Natural killer cell (primary cell): Measurements from ENCODE around the gene SERHL2. TPM values are rescaled to one million over a fixed set of nuclear protein-coding genes. Genes with fewer than 3 reads are reported as not detected.
"Not testable (repeated sequence)": the region's sequence is repeated elsewhere in the genome, so short reads cannot be mapped to it uniquely, and the experiment has no call there.

Experiments used
- ATAC-seq, 3 donors: fragments of 150-1000 bp in 2 of 3; fragments of 200-7000 bp in 1 of 3; cut with Tn5 transposase; 1 replicate in 1 of 3; 2 replicates in 2 of 3; pipeline ENCODE4 v1.10.0; 2021; ENCODE audit warnings: mild to moderate bottlenecking in 2 of 3, moderate library complexity in 2 of 3
- DNase-seq, 2 donors: peaks; one replicate each; pipeline versions ENCODE4 v3.0.0 to v3.0.0-alpha.2; 2013 to 2021; ENCODE audit warnings: mixed read lengths in 1 of 2
- H3K27ac ChIP-seq: one replicate; pipeline ENCODE4 v1.5.1; 2013; ENCODE audit warnings: mild to moderate bottlenecking, low read length
- H3K27me3 ChIP-seq: one replicate; pipeline ENCODE4 v1.6.1; 2013; ENCODE audit warnings: low read length; ENCODE audit not compliant: control insufficient read depth, insufficient read depth
- H3K36me3 ChIP-seq: one replicate; pipeline ENCODE4 v1.6.1; 2013; ENCODE audit warnings: low read length; ENCODE audit not compliant: control insufficient read depth, insufficient read depth
- H3K4me1 ChIP-seq: one replicate; pipeline ENCODE4 v1.6.1; 2013; ENCODE audit warnings: low read length; ENCODE audit not compliant: control insufficient read depth, insufficient read depth
- H3K4me3 ChIP-seq: one replicate; pipeline ENCODE4 v1.5.1; 2013; ENCODE audit warnings: low read length
- H3K9me3 ChIP-seq: one replicate; pipeline ENCODE4 v1.6.1; 2013; ENCODE audit warnings: low read length; ENCODE audit not compliant: control insufficient read depth, insufficient read depth
- H3K27ac Mint-ChIP-seq, 2 donors: one replicate each; pipeline ENCODE4 v1.8.0; 2022; ENCODE audit warnings: mild to moderate bottlenecking in 2 of 2, mixed read lengths in 2 of 2, moderate library complexity in 1 of 2
- H3K27me3 Mint-ChIP-seq, 2 donors: one replicate each; pipeline ENCODE4 v1.8.0; 2022; ENCODE audit warnings: low read depth in 2 of 2, mixed read lengths in 2 of 2
- H3K36me3 Mint-ChIP-seq: one replicate; pipeline ENCODE4 v1.8.0; 2022; ENCODE audit warnings: mixed read lengths
- H3K4me1 Mint-ChIP-seq, 2 donors: one replicate each; pipeline ENCODE4 v1.8.0; 2022; ENCODE audit warnings: mixed read lengths in 2 of 2
- H3K4me3 Mint-ChIP-seq: one replicate; pipeline ENCODE4 v1.8.0; 2022; ENCODE audit warnings: mild to moderate bottlenecking, moderate library complexity, mixed read lengths
- H3K9me3 Mint-ChIP-seq, 2 donors: one replicate each; pipeline ENCODE4 v1.8.0; 2022; ENCODE audit warnings: mixed read lengths in 2 of 2
- WGBS: methylation state at CpG from one replicate; pipeline ENCODE4 v1.1.7; 2013; ENCODE audit warnings: missing lambda C conversion rate; ENCODE audit not compliant: insufficient coverage; 5-methylcytosine and 5-hydroxymethylcytosine counted together
- intact Hi-C: fragments of 100-400 bp; cut with micrococcal nuclease; formaldehyde crosslinking; loops from one replicate; pipeline ENCODE4 v1.14.2; 2022
- total RNA-seq, 4 donors: library from RNA; stranded (reverse); fragments of 120-200 nt in 1 of 4; gene quantifications; one replicate each; pipeline versions ENCODE4 v1.2.3 to v1.2.4, GENCODE V29; 2013 to 2022
- TF ChIP-seq, protein P1 (sequence below): fragments of 200-600 bp; IDR thresholded peaks from one replicate; pipeline ENCODE4 v1.8.0; 2022; ENCODE audit warnings: antibody characterized with exemption

The SERHL2 gene
- total RNA-seq, 3 donors from 2014 or later (not counting 1 experiment from before 2014, with no cell fraction given), result 0.23 to 0.48 TPM; not detected in 1

DNA sequence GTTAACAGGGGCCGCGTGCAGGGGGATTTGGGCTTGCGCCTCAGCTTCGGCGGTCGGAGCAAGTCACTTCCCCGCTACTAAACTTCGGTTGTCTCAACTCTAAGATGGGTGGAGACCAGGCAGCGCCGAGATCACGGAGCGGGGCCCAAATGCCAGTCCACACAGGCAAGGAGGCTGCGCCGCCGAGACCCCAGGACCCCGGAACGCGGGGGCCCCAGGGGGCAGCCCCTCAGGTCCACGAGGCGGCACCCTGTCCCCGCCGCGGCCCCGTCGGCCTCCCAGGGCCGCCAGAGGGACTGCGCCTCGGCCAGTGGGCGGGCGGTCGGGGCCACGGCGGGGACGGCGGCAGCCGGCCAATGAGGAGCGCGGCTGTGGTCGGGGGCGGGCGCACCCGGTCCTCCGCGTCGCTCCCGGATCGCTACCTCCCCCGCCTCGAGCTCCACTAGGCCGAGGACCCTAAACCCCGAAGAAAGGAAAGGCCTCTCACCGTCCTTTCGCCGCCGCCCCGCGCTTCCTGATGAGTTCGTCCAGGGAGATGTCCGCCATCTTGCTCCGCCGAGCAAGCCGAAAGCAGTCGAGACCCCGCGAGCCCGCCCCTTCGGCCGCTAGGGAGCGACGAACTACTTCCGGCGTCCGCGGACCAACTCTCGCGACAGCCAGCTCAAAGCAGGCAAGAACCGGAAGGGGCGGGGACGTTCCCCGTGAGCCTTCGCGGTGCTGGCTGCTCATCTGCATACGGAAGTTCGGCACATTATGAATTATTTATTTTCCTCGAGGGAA is 60.7 kb downstream of the SERHL2 start, which contains the start of gene POLDIP3:
Gene POLDIP3 (minus strand): TSS at position 572 of the 780 bp plus-strand sequence. CDS start 26 bp downstream, at position 546.
- DNase-seq, result peak; percentile 99 to 100
- Histone ChIP-seq H3K27ac (peak within 1 kb of the TSS; percentile 84), H3K36me3 (peaks cover 7% of the 10 kb centered on the region), H3K9me3 (no peaks in the 10 kb centered on the region), H3K4me3 (peak within 1 kb of the TSS; percentile 70), H3K27me3 (no peaks in the 10 kb centered on the region), H3K4me1 (peaks cover 44% of the 10 kb centered on the region)
- Mint-ChIP-seq H3K4me1 (peaks cover 34 to 52% of the 10 kb centered on the region in 2 donors), H3K27me3 (no peaks in the 10 kb centered on the region), H3K27ac (peak within 1 kb of the TSS; percentile 100), H3K4me3 (peak within 1 kb of the TSS; percentile 97), H3K9me3 (no peaks in the 10 kb centered on the region), H3K36me3 (no peaks in the 10 kb centered on the region)
- intact Hi-C loops, result loop anchor here (1.0 to 5.0 kb wide), 3 partner anchors 34 to 573 kb away; partner anchors contain the start of genes CYB5R3, PACSIN2 and TTLL12
- WGBS, result under 1% methylated on average over 84 of the region's 85 CpGs
- ATAC-seq, result peak; percentile 70 to 90 (median 74)
- TF ChIP-seq, protein P1, sequence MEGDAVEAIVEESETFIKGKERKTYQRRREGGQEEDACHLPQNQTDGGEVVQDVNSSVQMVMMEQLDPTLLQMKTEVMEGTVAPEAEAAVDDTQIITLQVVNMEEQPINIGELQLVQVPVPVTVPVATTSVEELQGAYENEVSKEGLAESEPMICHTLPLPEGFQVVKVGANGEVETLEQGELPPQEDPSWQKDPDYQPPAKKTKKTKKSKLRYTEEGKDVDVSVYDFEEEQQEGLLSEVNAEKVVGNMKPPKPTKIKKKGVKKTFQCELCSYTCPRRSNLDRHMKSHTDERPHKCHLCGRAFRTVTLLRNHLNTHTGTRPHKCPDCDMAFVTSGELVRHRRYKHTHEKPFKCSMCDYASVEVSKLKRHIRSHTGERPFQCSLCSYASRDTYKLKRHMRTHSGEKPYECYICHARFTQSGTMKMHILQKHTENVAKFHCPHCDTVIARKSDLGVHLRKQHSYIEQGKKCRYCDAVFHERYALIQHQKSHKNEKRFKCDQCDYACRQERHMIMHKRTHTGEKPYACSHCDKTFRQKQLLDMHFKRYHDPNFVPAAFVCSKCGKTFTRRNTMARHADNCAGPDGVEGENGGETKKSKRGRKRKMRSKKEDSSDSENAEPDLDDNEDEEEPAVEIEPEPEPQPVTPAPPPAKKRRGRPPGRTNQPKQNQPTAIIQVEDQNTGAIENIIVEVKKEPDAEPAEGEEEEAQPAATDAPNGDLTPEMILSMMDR, result no peak

DNA sequence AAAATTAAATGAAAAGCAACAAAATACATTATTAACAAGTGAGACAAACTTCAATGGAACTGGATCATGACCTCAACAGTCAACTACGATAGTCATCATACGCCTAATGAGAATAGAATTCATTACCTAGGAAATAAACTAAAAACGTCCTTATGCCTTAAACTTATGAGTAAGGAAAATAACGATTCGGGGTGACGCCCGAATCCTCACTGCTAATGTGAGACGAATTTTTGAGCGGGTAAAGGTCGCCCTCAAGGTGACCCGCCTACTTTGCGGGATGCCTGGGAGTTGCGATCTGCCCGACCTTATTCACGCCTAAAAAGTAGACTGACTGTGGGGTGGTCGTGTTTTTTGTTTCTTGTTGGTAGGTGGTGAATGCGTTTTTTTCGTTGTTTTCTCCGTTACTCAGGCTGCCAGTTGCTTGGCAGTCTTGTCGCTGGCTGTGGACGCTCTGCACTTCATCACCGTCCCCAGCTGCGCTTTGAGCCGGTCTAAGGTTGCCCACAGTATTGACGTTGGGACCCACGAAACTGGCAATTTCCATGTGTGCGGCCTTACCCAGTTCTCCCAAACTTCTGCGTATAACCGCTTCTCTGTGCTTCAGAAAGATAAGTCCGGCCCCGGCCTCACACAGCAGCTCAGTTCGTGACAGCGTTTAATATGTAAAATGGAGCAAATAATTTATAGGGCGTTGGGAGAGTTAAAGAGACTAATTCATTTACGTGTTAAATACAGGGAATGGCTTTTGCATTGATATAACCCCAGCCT is 61.5 kb downstream of the SERHL2 start:
- H3K27ac ChIP-seq, result peak overlapping the region; percentile 84
- Mint-ChIP-seq H3K27me3 (no peaks in the 10 kb centered on the region), H3K36me3 (no peaks in the 10 kb centered on the region), H3K4me1 (peaks cover 34 to 45% of the 10 kb centered on the region in 2 donors), H3K9me3 (no peaks in the 10 kb centered on the region), H3K4me3 (peak overlapping the region; percentile 97), H3K27ac (peak overlapping the region; percentile 100)
- DNase-seq, result peak; percentile 80 to 94
- peak; percentile 66 to 84 (median 73) for ATAC-seq
- under 1% methylated on average over 33 of the region's 35 CpGs for WGBS
- peaks cover 7% of the 10 kb centered on the region for H3K36me3 ChIP-seq
- peaks cover 42% of the 10 kb centered on the region for H3K4me1 ChIP-seq
- H3K4me3 ChIP-seq, result peak overlapping the region; percentile 70
- no peaks in the 10 kb centered on the region for H3K9me3 ChIP-seq
- TF ChIP-seq, protein P1, result no peak
- intact Hi-C loops, result loop anchor here (2.0 to 5.0 kb wide), 2 partner anchors 34 to 572 kb away; partner anchors contain the start of genes CYB5R3 and TTLL12
- no peaks in the 10 kb centered on the region for H3K27me3 ChIP-seq

DNA sequence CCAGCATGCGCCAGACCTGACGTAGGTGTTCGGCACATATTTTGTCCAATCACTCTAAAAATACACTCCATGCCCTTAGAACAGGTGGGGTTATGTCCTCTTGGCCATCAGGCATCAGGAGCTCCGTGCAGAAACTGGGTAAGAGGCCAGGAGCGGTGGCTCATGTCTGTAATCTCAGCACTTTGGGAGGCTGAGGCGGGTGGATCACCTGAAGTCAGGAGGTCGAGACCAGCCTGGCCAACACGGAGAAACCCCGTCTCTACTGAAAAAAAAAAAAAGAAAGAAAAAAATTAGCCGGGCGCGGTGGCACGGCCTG is 62.1 kb downstream of the SERHL2 start:
- H3K9me3 Mint-ChIP-seq, H3K9me3 ChIP-seq, H3K27me3 Mint-ChIP-seq, ATAC-seq, H3K36me3 Mint-ChIP-seq, H3K27me3 ChIP-seq, DNase-seq: not testable (repeated sequence)
- H3K4me3 Mint-ChIP-seq, result peak overlapping the region; percentile 97
- WGBS, result 8% methylated on average over 13 of the region's 13 CpGs
- peaks cover 34 to 42% of the 10 kb centered on the region in 2 donors for H3K4me1 Mint-ChIP-seq
- H3K4me3 ChIP-seq, result peak overlapping the region; percentile 22
- peak overlapping the region; percentile 84 for H3K27ac ChIP-seq
- peak overlapping the region; percentile 100 for H3K27ac Mint-ChIP-seq
- H3K36me3 ChIP-seq, result peaks cover 11% of the 10 kb centered on the region
- peaks cover 37% of the 10 kb centered on the region for H3K4me1 ChIP-seq
- intact Hi-C loops, result loop anchor here (2.0 to 5.0 kb wide), 2 partner anchors 33 to 571 kb away; partner anchors contain the start of genes CYB5R3 and TTLL12
